Activated naive CD4-positive, alpha-beta T cell treated with Interleukin-2 at 50 U/mL for 16 hours (primary cell): ENCODE data around the gene PTGR3.
A peak's percentile ranks its signal among the peaks of the same experiment; 100 is the strongest.

Source experiments
- DNase-seq: peaks from one replicate; pipeline ENCODE4 v3.0.0-alpha.2; 2020

PTGR3 gene

GRCh38 chr18:75209129-75209950 is at the start of gene PTGR3:
Gene PTGR3 (minus strand): TSS chr18:75209139. CDS start chr18:75209058, 81 bp downstream.
- DNase-seq: peak; percentile 78

- DNase-seq: no peak
Measured at GRCh38 chr18:75257605-75258004, 48.7 kb upstream of the PTGR3 start.

- no peak for DNase-seq
Measured at GRCh38 chr18:75256376-75256775, 47.4 kb upstream of the PTGR3 start.

GRCh38 chr18:75255094-75255493 is 46.2 kb upstream of the PTGR3 start:
- DNase-seq: no peak

GRCh38 chr18:75253784-75254183 is 44.8 kb upstream of the PTGR3 start:
- no peak for DNase-seq

GRCh38 chr18:75253043-75253442 is 44.1 kb upstream of the PTGR3 start:
- DNase-seq: no peak

GRCh38 chr18:75252136-75252535 is 43.2 kb upstream of the PTGR3 start:
- no peak for DNase-seq

- DNase-seq: no peak
Measured at GRCh38 chr18:75251466-75251865, 42.5 kb upstream of the PTGR3 start.

GRCh38 chr18:75250471-75250821 is 41.5 kb upstream of the PTGR3 start:
- DNase-seq: no peak

- DNase-seq: no peak
Measured at GRCh38 chr18:75249672-75250470, 40.9 kb upstream of the PTGR3 start.

- DNase-seq: no peak
Measured at GRCh38 chr18:75249175-75249518, 40.2 kb upstream of the PTGR3 start.

GRCh38 chr18:75248426-75249174 is 39.7 kb upstream of the PTGR3 start:
- no peak for DNase-seq

GRCh38 chr18:75247611-75248421 is 38.9 kb upstream of the PTGR3 start:
- DNase-seq: no peak

- peak; percentile 12 for DNase-seq
Measured at GRCh38 chr18:75246721-75247610, 38.0 kb upstream of the PTGR3 start.

GRCh38 chr18:75244351-75245313 is 35.7 kb upstream of the PTGR3 start:
- DNase-seq: peak; percentile 18

GRCh38 chr18:75241705-75242104 is 32.8 kb upstream of the PTGR3 start:
- DNase-seq: no peak

- DNase-seq: no peak
Measured at GRCh38 chr18:75240433-75240832, 31.5 kb upstream of the PTGR3 start.

GRCh38 chr18:75238786-75239185 is 29.8 kb upstream of the PTGR3 start:
- DNase-seq: no peak

- DNase-seq: no peak
Measured at GRCh38 chr18:75238100-75238499, 29.2 kb upstream of the PTGR3 start.

- DNase-seq: no peak
Measured at GRCh38 chr18:75235896-75236295, 27.0 kb upstream of the PTGR3 start.
